A673 (cell line): ENCODE measurements around the gene SCD5.

Experiments used
- CTCF ChIP-seq: fragments of 300-800, 200-600 bp; sonication (generic); conservative IDR thresholded peaks from 2 replicates; pipeline ENCODE4 v1.5.1; 2017; ENCODE audit warnings: low read depth, mild to moderate bottlenecking, antibody characterized with exemption, low read length, moderate library complexity, mixed read lengths
- EZH2 ChIP-seq: fragments of 200-600 bp; sonication (generic); IDR thresholded peaks from 2 replicates; pipeline ENCODE4 v1.6.1; 2017; ENCODE audit warnings: borderline replicate concordance, low read depth, mild to moderate bottlenecking, mixed read lengths, antibody characterized with exemption, low read length; ENCODE audit not compliant: poor library complexity, severe bottlenecking

GRCh38 chr4:82785611-82786400 lies 12.8 kb downstream of the SCD5 start:
- no peak for TF ChIP-seq CTCF
- TF ChIP-seq EZH2: no peak
